ENCODE data around the gene CHFR. TPM values are rescaled to one million over a fixed set of nuclear protein-coding genes. Genes with fewer than 3 reads are reported as not detected.

CHFR gene
- total and polyA plus RNA-seq, 9 of the 15 experiments (the other 6 are each of a cell fraction or from before 2014, with no cell fraction given): 0.61 to 33.9 (median 19.3) TPM

- TF ChIP-seq ZFX (CRISPR knock-in tag; IDR thresholded peaks at IDR 0.05) (peak; percentile 71), HDGF (IDR thresholded peaks at IDR 0.05) (no peak), TARDBP (IDR thresholded peaks at IDR 0.05) (0 out of 2 replicates have a peak, but pooled peaks have one; percentile 76), POLR2G (IDR thresholded peaks at IDR 0.05; ENCODE audit: low read depth, low read length) (peak; percentile 85), ZNF174 (CRISPR knock-in tag; IDR thresholded peaks at IDR 0.05) (no peak), ATF4 (CRISPR knock-in tag; IDR thresholded peaks at IDR 0.05) (no peak), CEBPG (CRISPR knock-in tag; IDR thresholded peaks at IDR 0.05) (peak; percentile 45; the same call in 1 of the 2 replicates), CEBPG (tag; conservative IDR thresholded peaks at IDR 0.05 in 1 of 2, IDR thresholded peaks at IDR 0.05 in 1 of 2) (0 out of 4 replicates have a peak, but pooled peaks of 1 of the 2 experiments have one; percentile 18), NR2C2 (CRISPR knock-in tag; IDR thresholded peaks at IDR 0.05) (peak; percentile 65), NR2C2 (tag; IDR thresholded peaks at IDR 0.05) (peak; percentile 94), KDM2B (CRISPR knock-in tag; IDR thresholded peaks at IDR 0.05) (peak; percentile 88; the same call in 1 of the 2 replicates), KDM5B (IDR thresholded peaks at IDR 0.05; ENCODE audit: insufficient replicate concordance, low read depth, low read length) (peak; percentile 51), MNT (conservative IDR thresholded peaks at IDR 0.05) (peak; percentile 93 to 97), NKRF (IDR thresholded peaks at IDR 0.05; ENCODE audit: borderline replicate concordance) (peak; percentile 70; the same call in 1 of the 2 replicates), ZBTB12 (CRISPR knock-in tag; IDR thresholded peaks at IDR 0.05) (peak; percentile 76), STAT5B (CRISPR knock-in tag; IDR thresholded peaks at IDR 0.05) (no peak), ZNF232 (CRISPR knock-in tag; IDR thresholded peaks at IDR 0.05) (no peak), HMGN3 (IDR thresholded peaks at IDR 0.05; ENCODE audit: borderline replicate concordance, extremely low read depth, insufficient read length, low read depth, low read length) (peak; percentile 33), ADNP (tag; IDR thresholded peaks at IDR 0.05) (no peak), TRIM24 (IDR thresholded peaks at IDR 0.05) (peak in 1 of 2 experiments; percentile 100; a peak in 2 of 4 replicates)
Observed at GRCh38 chr12:132828706-132829534, 58.5 kb downstream of the CHFR start, which contains the start of gene GOLGA3 (continued).

Data from K562 (cell line).